Tracheal epithelial cell (primary cell): Measurements from ENCODE around the gene GCDH. TPM values are rescaled to one million over a fixed set of nuclear protein-coding genes. Genes with fewer than 3 reads are reported as not detected.

Experiments used
- total RNA-seq: library from RNA; depleted of rRNA; stranded (reverse); fragments of >200 nt; gene quantifications from 2 replicates; pipeline ENCODE4 v1.2.1, GENCODE V29; 2014

GCDH gene
- 21.5 and 28.9 TPM in 2 replicates for total RNA-seq

DNA sequence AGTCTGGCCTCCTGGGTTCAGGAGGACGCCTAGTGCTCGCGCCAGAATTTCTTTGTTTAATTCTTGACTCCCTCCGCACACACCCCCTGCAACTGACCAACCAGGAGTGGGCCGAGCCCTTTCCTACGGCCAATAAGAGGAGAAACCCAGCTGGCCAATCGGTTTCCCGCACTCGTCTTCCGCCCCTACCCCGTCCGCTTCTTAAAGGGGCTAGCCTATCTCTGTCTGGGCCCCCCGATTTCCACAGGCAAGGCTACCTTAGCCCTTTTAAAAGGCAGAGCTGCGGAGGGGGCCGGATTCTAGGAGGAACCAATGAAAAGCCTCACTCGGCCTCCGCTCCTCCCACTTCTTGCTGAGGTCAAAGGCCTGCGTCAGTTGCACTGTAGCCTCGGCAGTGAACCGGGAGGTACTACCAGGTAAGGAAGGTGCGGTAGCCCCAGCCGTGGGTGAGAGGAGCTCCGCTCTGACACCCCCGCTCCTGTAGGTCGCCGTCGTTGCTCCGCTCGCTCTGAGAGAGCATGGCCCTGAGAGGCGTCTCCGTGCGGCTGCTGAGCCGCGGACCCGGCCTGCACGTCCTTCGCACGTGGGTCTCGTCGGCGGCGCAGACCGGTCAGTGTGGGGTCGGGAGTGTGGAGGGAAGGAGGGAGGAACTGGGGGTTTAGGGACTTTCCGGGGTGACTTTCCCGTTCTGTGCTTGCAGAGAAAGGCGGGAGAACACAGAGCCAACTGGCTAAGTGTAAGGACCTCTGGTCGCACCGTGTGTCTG lies at the start of gene GCDH:
Gene GCDH, plus strand, starts transcription at position 374 of the 766 bp plus-strand sequence. Its CDS starts 145 bp downstream, at position 519.

DNA sequence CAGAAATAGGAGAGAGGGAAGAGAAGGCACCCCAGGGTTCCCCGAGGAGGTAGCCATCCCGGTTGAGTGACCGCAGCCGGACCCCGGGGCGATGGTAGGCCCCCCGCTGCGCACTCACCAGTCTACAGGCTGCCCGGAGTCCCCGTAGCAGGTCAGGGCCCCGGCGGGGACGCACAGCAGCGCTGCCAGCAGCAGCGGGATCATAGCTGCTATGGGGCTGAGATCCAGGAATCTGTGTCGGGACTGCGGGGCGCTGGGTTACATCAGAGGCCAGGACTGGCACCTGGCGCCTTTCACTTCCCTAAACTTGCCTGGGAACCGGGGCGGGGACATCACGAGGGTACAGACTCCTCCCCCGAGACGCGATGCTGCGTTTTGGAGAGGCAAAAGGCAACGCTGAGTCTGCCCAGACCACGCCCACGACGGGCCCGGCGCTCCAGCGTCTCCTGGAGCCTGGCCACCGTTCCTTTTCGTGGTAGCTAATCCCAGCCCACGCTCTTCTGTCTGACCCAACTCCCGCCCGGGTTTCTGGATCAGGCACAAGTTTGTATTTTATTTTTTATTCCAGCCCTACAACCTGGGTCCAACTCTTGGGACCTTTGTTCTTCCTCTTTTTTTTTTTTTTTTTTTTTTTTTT lies 9.7 kb upstream of the GCDH start, which contains the start of gene DNASE2:
Gene DNASE2, minus strand, starts transcription at position 278 of the 637 bp plus-strand sequence. Its CDS starts 74 bp downstream, at position 204.

DNA sequence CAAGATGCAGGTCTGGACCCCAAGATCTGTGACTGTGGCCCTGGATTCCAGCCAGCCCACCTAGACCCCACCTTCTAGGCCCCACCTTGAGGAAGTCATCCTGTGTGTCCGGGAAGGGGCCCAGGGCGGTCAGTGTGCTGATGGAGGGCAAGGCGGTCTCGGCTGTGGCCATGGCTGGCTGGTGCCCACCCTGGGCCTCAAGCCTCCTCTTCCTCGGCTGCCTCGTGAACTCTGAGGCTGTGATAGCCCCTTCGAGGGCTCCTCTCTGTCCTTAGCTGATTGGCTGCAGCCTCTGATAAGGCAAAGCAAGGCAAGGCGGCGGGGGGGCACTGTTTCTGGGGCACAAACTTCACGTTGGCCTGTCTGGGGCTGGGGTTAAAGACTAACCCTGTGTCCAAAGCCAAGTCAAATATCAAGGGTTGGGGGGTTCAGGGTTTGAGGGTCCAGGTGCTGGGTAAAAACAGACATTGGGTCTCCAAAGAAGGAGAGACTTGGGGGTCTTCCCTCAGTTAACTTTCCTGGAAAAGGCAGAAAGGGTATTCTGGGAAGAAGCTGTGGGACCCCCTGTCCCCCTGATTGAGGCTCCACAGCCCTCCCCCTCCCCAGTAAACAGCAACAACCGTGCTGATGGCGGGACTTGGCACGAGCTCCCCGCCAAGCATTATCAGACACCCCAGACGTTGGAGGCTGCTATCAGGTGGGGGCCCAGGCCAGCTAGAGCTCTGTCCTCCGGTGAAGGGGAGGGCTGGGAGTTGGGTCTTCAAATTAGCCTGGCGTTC lies 3.8 kb upstream of the GCDH start, which contains the start of gene KLF1:
Gene KLF1, minus strand, starts transcription at position 233 of the 779 bp plus-strand sequence. Its CDS starts 61 bp downstream, at position 172.

DNA sequence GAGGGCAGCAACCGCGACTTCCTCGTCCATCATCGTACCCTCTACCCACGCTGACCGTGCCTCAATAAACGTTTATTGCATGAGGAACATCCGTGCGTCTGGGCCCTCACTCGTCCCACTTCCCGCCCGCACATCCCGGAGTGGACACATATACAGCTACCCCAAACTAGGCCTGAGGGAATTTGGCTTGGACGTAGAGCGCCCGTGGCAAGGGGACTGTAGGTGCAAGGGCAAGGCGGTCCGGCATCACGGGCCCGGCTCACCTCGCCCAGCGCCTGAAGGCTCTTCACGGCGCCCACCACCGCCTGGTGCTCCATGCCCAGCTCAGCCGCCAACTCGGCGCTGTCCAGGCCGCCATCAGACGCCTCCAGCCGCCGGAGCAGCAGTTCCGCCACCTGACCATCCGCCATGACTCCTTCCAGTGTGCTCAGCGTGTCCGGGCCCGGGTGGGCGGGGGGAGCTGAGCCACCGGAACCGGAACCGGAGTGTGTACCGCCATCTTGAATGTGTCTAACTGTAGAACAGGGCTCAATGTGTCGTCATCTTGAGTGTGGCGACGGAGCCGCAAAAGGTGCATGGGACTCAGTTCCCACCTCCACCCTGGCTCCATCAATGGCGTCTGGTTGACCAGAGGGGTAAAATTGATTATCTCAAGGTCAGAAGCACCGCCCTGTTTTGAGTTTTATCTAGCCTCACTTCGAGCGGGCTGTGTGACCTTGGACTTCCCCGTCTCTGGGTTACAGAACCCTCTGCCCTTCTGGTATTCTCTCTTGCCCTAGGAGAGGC lies 42.5 kb downstream of the GCDH start, which contains the start of gene FARSA:
Gene FARSA, minus strand, starts transcription at position 425 of the 786 bp plus-strand sequence. Its CDS starts 15 bp downstream, at position 410.

DNA sequence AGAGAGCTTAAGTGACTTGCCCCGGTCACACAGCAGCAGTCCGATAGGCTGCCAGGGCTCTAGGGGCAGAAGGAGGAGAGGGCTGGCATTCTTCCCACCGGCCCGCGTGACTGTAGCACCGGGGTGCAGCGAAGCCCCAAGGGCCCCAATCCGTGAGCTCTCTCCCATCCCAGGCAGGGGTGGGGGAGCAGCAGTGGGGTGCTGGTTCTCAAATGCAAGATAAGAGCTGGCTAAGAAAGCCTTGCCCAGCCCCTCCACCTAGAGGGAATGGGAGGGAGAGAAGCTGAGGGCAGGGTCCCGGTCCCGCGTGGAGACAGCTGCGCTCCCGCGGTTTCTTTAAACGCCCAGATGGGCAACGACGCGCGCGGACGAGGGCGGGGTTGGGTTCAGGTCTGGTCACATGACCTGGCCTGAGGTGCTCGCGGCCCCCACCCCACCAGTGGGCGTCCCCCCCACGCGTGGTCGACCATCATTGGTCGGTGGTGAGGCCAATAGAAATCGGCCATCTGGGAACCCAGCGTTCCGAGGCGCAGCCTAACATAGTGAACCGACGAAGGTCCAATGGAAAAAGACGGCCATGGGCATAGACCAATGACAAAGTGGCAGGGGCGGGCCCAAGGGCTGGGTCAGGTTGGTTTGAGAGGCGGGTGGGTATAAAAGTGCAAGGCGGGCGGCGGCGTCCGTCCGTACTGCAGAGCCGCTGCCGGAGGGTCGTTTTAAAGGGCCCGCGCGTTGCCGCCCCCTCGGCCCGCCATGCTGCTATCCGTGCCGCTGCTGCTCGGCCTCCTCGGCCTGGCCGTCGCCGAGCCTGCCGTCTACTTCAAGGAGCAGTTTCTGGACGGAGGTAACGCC lies 47.2 kb downstream of the GCDH start, which contains the start of gene CALR:
Gene CALR, plus strand, starts transcription at position 683 of the 852 bp plus-strand sequence. Its CDS starts 71 bp downstream, at position 754.

DNA sequence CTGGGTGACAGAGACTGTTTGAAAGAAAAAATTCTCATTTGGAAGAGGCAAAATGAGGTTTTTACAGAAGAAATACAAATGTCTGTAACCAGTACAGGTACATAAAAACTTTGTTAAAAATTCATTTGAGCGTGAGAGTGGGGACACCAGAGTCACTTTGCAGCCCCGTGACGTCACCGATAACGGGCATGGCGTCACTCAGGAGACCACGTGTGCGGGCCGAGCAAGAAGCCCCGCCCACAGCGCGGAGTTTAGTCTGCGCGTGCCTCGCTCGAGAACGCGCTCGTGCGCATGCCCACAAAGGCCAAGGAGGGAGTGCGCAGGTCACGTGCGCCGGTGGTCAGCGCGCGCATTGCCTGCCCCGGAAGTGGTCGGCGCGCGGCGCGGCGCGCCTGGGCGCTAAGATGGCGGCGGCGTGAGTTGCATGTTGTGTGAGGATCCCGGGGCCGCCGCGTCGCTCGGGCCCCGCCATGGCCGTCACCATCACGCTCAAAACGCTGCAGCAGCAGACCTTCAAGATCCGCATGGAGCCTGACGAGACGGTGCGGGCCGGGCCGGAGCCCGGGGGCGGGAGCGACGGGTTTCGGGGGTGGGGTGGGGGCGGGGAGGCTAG lies 54.6 kb downstream of the GCDH start, which contains the start of gene RAD23A:
Gene RAD23A, plus strand, starts transcription at position 384 of the 613 bp plus-strand sequence. Its CDS starts 87 bp downstream, at position 471.

Other genes with a start within 250 kb of the GCDH start
- 42.8 and 58.8 TPM in 2 replicates for gene MAN2B1, start 224.4 kb upstream of the GCDH start, total RNA-seq
- gene WDR83, start 224.4 kb upstream of the GCDH start, total RNA-seq, result 6.3 and 11.7 TPM in 2 replicates
- gene DHPS, start 209.3 kb upstream of the GCDH start, total RNA-seq, result 63.4 and 72.7 TPM in 2 replicates
- gene GNG14, start 203.2 kb upstream of the GCDH start, total RNA-seq, result not detected in 2 replicates
- 8.2 and 8.7 TPM in 2 replicates for gene FBXW9, start 194.5 kb upstream of the GCDH start, total RNA-seq
- 28.4 and 29.4 TPM in 2 replicates for gene TNPO2, start 167.2 kb upstream of the GCDH start, total RNA-seq
- 110 and 143 TPM in 2 replicates for gene TRIR, start 156.5 kb upstream of the GCDH start, total RNA-seq
- gene GET3, start 153.7 kb upstream of the GCDH start, total RNA-seq, result 72.9 and 77.6 TPM in 2 replicates
- gene BEST2, start 139.4 kb upstream of the GCDH start, total RNA-seq, result not detected in 2 replicates
- gene HOOK2, start 115.6 kb upstream of the GCDH start, total RNA-seq, result 40.9 and 52.3 TPM in 2 replicates
- gene JUNB, start 99.7 kb upstream of the GCDH start, total RNA-seq, result 221 and 311 TPM in 2 replicates
- gene PRDX2, start 89.4 kb upstream of the GCDH start, total RNA-seq, result 178 and 246 TPM in 2 replicates
- not detected in 2 replicates for gene THSD8, start 89.1 kb upstream of the GCDH start, total RNA-seq
- 9.2 and 14.7 TPM in 2 replicates for gene RNASEH2A, start 84.6 kb upstream of the GCDH start, total RNA-seq
- gene RTBDN, start 56.6 kb upstream of the GCDH start, total RNA-seq, result not detected in 2 replicates
- gene MAST1, start 52.6 kb upstream of the GCDH start, total RNA-seq, result 0.43 and 1.4 TPM in 2 replicates
- 25.8 and 48.2 TPM in 2 replicates for gene DNASE2, start 9.7 kb upstream of the GCDH start, total RNA-seq
- 0.24 TPM in 1 of 2 replicates, not detected in the other for gene KLF1, start 4.0 kb upstream of the GCDH start, total RNA-seq
- gene SYCE2, start 28.1 kb downstream of the GCDH start, total RNA-seq, result not detected in 2 replicates
- gene FARSA, start 42.6 kb downstream of the GCDH start, total RNA-seq, result 77.2 and 78.3 TPM in 2 replicates
- 522 and 1,123 TPM in 2 replicates for gene CALR, start 47.4 kb downstream of the GCDH start, total RNA-seq
- gene RAD23A, start 54.7 kb downstream of the GCDH start, total RNA-seq, result 71.6 and 126 TPM in 2 replicates
- gene GADD45GIP1, start 66.1 kb downstream of the GCDH start, total RNA-seq, result 16.8 and 22.9 TPM in 2 replicates
- gene DAND5, start 78.4 kb downstream of the GCDH start, total RNA-seq, result 0.24 TPM in 1 of 2 replicates, not detected in the other
- 8.7 and 16.6 TPM in 2 replicates for gene NFIX, start 104.3 kb downstream of the GCDH start, total RNA-seq
- gene LYL1, start 211.7 kb downstream of the GCDH start, total RNA-seq, result 0.72 and 4.3 TPM in 2 replicates
- gene TRMT1, start 225.6 kb downstream of the GCDH start, total RNA-seq, result 76.9 and 79.5 TPM in 2 replicates
- gene NACC1, start 227.1 kb downstream of the GCDH start, total RNA-seq, result 37.1 and 43.1 TPM in 2 replicates